Nephron progenitor cell (in vitro differentiated cells): ENCODE measurements around the gene RBMS3.

Experiments used
- DNase-seq: peaks from one replicate; pipeline ENCODE4 v3.0.0; 2021
- H3K27ac Mint-ChIP-seq: 2 replicates; pipeline ENCODE4 v1.8.0; 2021; ENCODE audit warnings: mild to moderate bottlenecking, moderate library complexity, mixed read lengths
- H3K27me3 Mint-ChIP-seq: 2 replicates; pipeline ENCODE4 v1.8.0; 2021; ENCODE audit warnings: mild to moderate bottlenecking, low read depth, mixed read lengths; ENCODE audit not compliant: poor library complexity
- H3K36me3 Mint-ChIP-seq: 2 replicates; pipeline ENCODE4 v1.8.0; 2021; ENCODE audit warnings: low read depth, mixed read lengths
- H3K4me1 Mint-ChIP-seq: 2 replicates; pipeline ENCODE4 v1.8.0; 2021; ENCODE audit warnings: mixed read lengths
- H3K4me3 Mint-ChIP-seq: 2 replicates; pipeline ENCODE4 v1.8.0; 2021; ENCODE audit warnings: mild to moderate bottlenecking, moderate library complexity, mixed read lengths
- H3K9me3 Mint-ChIP-seq: 2 replicates; pipeline ENCODE4 v1.8.0; 2021; ENCODE audit warnings: mild to moderate bottlenecking, moderate library complexity, mixed read lengths
- TF ChIP-seq, protein P1 (sequence below): fragments of 200-600 bp; sonication (generic); IDR thresholded peaks from 2 replicates; pipeline ENCODE4 v1.5.0; 2021; ENCODE audit warnings: antibody characterized with exemption

The RBMS3 gene

DNA sequence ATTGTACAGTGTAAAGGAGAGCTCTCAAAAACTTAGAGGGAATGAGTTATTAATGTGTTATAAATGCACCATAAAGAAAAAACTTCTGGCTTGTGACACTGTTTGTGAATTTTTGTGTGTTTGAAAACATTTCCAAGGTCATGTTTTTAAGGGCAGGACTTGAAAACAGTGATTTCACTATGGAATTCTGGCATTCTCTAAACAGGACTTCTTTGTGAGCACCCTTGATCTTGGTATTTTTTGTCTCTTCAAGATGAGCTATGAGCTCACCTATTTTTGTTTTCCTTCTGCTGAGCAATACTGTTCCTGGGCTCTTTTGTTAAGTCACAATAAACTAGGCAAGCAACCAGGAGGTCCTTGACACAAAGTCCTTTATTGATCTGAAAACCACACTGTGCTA, 284.4 kb downstream of the RBMS3 start:
- TF ChIP-seq, protein P1, sequence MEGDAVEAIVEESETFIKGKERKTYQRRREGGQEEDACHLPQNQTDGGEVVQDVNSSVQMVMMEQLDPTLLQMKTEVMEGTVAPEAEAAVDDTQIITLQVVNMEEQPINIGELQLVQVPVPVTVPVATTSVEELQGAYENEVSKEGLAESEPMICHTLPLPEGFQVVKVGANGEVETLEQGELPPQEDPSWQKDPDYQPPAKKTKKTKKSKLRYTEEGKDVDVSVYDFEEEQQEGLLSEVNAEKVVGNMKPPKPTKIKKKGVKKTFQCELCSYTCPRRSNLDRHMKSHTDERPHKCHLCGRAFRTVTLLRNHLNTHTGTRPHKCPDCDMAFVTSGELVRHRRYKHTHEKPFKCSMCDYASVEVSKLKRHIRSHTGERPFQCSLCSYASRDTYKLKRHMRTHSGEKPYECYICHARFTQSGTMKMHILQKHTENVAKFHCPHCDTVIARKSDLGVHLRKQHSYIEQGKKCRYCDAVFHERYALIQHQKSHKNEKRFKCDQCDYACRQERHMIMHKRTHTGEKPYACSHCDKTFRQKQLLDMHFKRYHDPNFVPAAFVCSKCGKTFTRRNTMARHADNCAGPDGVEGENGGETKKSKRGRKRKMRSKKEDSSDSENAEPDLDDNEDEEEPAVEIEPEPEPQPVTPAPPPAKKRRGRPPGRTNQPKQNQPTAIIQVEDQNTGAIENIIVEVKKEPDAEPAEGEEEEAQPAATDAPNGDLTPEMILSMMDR, result no peak
- H3K9me3 Mint-ChIP-seq, result no peaks in the 10 kb centered on the region
- no peaks in the 10 kb centered on the region for H3K36me3 Mint-ChIP-seq
- H3K27ac Mint-ChIP-seq, result no peak overlapping the region
- no peak overlapping the region for H3K4me3 Mint-ChIP-seq
- H3K27me3 Mint-ChIP-seq, result no peaks in the 10 kb centered on the region
- no peaks in the 10 kb centered on the region for H3K4me1 Mint-ChIP-seq
- DNase-seq, result no peak

DNA sequence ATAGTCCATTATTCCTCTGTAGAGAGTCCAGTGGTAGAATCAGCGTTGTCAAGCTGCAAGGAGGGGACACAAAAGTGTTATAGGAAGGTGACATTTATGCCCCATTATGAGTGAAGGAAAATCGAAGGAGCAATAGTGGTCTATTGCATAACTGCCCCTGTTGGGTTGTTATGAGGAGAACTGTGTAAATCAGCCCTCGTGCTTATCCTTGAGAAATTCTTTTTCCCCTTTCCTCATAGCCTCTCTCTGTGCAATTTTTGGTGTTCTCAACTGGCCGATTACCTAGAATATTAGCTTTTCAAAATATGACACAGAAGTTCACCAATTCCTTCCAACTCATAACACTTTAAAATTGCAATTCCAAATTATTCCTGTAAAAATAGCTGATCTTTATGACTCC, 286.6 kb downstream of the RBMS3 start:
- Mint-ChIP-seq H3K27ac (no peak overlapping the region), H3K36me3 (peaks cover 5% of the 10 kb centered on the region), H3K4me3 (no peak overlapping the region), H3K9me3 (peaks cover 13% of the 10 kb centered on the region), H3K27me3 (no peaks in the 10 kb centered on the region), H3K4me1 (no peaks in the 10 kb centered on the region)
- TF ChIP-seq, protein P1, result no peak
- no peak for DNase-seq

DNA sequence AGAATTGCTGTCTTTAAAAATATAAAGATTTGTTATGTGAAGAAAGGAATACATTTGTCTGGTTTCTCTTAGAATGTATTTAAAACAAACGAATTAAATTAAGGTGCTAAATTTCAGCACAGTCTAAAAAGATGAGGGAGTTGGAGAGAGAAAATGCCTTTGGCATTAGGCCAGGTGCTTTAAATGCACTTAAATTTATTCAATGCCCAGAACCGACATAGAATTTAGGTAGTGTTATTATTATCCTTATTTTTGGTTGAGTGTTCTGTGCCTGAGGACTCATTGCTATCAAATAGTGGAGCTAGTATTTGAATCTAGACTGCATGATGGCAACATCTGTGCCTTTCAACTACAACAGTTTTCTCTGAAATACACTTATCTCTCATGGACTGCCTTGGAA, 287.5 kb downstream of the RBMS3 start:
- no peak overlapping the region for H3K27ac Mint-ChIP-seq
- TF ChIP-seq, protein P1, result no peak
- DNase-seq, result no peak
- H3K36me3 Mint-ChIP-seq, result peaks cover 5% of the 10 kb centered on the region
- H3K4me1 Mint-ChIP-seq, result no peaks in the 10 kb centered on the region
- peaks cover 17% of the 10 kb centered on the region for H3K9me3 Mint-ChIP-seq
- no peak overlapping the region for H3K4me3 Mint-ChIP-seq
- H3K27me3 Mint-ChIP-seq, result no peaks in the 10 kb centered on the region

DNA sequence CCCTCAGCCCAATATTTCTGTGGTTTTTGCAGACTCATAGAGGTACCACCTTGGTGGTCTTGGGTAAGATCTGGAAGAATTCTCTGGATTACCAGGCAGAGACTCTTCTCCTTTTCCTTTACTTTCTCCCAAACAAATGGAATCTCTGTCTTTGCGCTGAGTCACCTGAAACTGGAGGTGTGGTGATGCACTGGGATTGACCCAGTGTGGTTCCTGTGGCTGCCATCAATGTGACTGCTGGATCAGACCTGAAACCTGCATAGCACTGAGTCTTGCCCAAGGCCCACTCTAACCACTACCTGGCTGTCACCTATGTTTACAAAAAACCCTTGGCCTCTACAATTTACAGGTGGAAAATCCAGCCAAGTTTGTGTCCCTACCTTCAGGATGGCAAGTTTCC, 295.3 kb downstream of the RBMS3 start:
- H3K27me3 Mint-ChIP-seq, result no peaks in the 10 kb centered on the region
- H3K36me3 Mint-ChIP-seq, result peaks cover 5% of the 10 kb centered on the region
- DNase-seq, result no peak
- TF ChIP-seq, protein P1, result no peak
- H3K27ac Mint-ChIP-seq, result no peak overlapping the region
- peaks cover 14% of the 10 kb centered on the region for H3K9me3 Mint-ChIP-seq
- H3K4me1 Mint-ChIP-seq, result no peaks in the 10 kb centered on the region
- no peak overlapping the region for H3K4me3 Mint-ChIP-seq

DNA sequence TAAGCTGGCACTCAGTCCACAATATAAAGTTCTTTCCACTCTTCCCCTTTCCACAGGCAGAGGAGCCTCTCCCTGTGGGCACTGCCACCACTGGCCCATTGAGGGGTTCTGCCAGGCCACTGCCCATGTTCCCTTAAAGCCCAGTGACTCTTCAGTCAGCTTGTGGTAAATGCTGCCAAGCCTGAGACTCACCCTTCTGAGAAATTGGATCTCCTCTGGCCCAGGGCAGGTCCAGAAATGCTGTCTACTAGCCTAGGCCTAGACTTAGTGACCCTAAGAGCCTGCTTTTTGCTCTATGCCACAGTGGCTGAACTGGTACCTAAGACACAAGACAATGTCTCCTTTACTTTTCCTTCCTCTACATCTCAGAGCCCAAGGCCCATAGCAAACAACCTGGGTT, 295.8 kb downstream of the RBMS3 start:
- Mint-ChIP-seq H3K36me3 (peaks cover 5% of the 10 kb centered on the region), H3K27me3 (no peaks in the 10 kb centered on the region), H3K27ac (no peak overlapping the region), H3K9me3 (peaks cover 11% of the 10 kb centered on the region), H3K4me1 (no peaks in the 10 kb centered on the region), H3K4me3 (no peak overlapping the region)
- DNase-seq, result no peak
- TF ChIP-seq, protein P1, result no peak

DNA sequence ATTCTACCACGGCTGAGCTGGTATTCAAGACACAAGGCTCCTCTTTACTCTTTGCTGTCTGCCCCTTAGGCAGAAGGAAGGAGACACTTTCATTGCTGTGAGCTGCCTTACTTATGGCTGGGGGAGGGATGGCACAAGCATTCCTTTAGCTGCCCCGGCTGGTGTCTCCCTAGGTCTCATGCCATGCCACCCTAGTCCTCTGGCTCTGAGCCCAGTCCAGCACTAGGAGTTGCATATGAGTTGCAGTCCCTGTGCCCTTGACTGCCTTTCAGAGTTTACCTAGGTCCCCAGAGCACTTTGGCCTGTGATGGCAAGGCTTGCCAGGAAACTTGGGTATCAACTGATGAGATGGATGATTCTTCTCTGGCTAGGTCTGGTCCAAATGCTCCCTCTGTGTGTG, 296.4 kb downstream of the RBMS3 start:
- Mint-ChIP-seq H3K9me3 (peaks cover 6% of the 10 kb centered on the region), H3K4me3 (no peak overlapping the region), H3K36me3 (peaks cover under 1% of the 10 kb centered on the region), H3K27ac (no peak overlapping the region), H3K27me3 (no peaks in the 10 kb centered on the region), H3K4me1 (no peaks in the 10 kb centered on the region)
- TF ChIP-seq, protein P1, result no peak
- DNase-seq, result no peak
